ENCODE data around the gene COA7.

The COA7 gene

DNA sequence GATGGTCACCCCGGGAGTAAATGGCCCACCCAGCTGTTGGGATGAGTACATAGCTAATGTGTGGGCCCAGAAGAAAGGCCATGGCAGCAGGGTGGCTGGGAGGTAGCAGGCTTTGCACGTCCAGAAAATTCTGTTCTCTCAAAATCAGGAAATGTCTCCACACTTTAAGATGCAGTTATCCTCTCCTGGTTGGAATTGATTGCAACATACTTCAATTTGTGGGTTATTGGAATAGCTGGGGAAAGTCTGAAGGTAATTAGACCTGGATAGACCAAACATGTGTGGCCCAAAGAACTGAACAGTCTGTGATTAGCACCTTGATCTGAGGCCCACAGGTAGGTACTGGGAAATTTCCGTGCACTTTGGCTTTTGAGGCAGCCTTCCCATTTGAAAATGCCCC lies 30.2 kb downstream of the COA7 start:
- no peak for DNase-seq

DNA sequence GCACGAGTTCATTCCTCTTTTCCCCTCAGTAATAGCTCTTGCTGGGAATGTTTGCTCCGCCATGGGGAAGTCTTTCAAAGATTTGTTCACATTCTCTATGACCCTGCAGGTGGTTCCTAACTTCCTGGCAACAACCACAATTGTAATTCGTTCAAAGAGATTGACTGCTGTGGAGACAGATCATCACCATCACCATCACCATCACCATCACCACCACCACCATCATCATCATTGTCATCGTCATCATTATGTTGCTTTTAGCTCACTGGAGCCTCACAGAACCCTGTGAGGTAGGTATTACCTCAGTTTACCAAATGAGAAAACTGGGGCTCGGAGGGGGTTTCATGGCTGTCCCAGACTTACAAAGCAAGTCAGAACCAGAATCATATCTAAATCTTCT lies 30.9 kb downstream of the COA7 start:
- no peak for DNase-seq

DNA sequence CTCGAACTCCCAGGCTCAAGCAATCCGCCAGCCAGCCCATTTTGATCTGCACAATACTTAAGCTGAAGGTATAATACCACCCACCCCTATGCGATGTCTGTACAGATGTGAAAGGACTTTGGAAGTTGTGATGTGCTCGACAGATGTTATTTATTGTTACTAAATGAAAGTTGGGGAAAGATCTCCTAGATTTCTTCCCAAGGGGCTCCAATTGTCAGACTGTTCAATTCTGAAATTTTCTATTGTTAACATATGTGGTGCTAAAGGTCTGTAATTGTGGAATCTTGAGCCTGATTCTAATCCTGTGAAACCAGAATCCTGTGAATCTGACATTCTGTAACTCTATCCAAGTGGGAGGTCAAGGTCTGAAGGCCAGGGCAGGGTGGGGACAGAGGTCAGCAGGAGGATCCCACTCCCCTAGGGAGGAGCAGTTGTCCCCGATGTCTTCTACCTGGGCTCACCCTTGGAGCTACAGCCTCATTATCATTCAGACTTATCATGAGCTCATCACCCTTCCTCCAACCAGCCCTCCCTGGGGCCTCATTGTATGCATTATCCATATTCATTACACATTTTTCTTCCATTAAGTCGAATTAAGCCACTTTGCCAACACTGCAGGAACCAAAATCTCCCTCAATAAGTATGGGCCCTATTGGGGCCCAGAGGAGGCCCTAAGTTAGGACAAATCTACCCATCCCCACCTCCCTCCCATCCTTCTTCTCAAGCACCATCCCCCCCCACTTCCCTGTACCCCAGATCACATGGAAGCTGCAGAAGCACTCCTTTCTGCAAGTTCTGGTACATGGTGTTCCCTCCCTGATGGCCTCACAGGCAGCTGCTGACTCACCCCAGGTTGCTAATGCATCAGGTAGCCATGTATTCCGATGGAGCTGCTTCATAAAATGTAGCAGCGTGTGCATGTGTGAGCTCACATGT lies 32.9 kb downstream of the COA7 start:
- DNase-seq = no peak

GRCh38 chr1:52663716-52664115 lies 34.4 kb downstream of the COA7 start:
- no peak for DNase-seq

DNA sequence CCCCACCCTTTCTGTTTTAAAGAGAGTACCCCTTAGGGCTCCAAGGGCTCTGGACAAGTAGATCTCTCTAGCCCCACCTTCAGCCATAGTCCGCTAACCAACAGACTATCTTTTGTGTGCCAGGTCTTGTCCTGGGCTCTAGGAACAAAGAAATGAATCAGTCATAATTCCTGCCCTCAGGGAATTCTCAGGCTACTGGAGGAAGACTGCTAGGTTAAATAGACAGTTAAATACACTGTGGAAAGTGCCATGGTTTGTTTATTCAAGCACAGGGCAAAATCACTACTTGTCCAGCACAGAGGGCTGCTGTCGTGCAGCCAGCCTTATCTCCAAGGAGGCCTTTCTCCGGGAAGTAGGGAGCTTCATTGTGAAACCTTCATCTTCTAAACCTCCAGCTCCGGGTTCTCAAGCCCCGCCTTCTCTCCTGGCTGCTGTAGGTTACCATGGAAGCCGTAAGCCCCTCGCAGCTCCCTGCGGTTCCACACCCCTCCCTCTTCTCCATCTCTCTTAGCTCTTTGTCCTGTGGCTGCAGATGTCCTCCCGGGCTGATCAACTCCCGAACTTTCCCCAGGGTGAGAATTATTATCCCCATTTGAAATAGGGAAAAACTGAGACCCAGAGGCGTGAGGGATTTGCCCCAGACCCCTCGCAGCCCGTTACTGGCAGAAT lies 35.4 kb downstream of the COA7 start:
- DNase-seq = peak; percentile 89

GRCh38 chr1:52660807-52661206 lies 37.3 kb downstream of the COA7 start:
- DNase-seq = no peak

DNA sequence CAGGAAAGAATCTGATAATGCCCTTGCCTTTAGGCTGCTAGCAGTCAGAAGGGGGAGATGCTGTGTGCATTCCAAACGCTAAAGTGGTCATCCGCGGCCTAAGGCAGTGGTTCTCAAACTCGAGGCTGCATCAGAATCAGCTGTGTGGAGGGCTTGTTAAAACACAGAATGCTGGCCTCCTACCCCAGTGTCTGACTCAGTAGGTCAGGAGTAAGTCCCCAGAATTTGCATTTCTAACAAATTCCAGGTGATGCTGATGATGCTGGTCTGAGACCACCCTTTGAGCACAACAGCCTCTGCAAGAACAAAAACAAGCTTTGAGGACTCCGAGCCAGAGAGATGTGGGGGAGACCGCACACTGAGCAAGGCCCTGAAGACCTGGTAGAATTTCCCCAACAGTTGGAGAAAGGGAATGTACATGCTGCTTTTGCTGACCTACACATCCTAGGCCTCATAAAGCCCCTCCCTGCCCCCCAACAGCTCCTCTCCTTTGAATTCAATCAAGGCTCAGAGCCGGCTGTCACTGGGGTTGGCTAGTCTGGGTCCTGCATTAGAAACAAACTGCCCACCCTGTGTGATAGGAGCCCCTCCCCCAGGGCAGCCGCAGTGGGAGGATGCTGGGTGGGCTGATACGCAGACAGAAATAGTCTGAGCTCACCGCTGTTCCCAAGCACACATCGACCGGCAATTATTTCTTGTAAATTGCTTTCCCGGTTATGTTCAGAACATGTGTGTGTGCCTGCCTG lies 38.1 kb downstream of the COA7 start:
- peak; percentile 98 for DNase-seq

GRCh38 chr1:52659356-52659755 lies 38.8 kb downstream of the COA7 start:
- no peak for DNase-seq

DNA sequence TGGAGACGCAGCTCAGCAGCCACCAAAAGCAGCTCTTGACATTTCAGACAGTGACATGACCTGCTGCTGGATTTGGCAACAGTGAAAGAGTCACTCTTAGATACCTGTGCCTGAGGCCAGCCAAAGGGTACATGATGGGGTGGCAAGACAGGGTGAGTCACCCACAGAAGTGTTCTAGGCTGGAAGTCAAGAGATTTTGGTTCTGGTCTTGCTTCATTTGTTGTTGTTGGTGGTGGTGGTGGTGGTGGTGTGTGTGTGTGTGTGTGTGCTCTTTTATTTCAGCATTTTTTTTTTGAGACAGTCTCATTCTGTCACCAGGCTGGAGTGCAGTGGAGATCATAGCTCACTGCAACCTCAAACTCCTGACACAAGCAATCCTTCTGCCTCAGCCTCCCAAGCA lies 39.4 kb downstream of the COA7 start:
- no peak for DNase-seq

GRCh38 chr1:52657702-52658101 lies 40.4 kb downstream of the COA7 start:
- no peak for DNase-seq

GRCh38 chr1:52654063-52654462 lies 44.1 kb downstream of the COA7 start:
- DNase-seq = no peak

GRCh38 chr1:52653207-52653849 lies 44.8 kb downstream of the COA7 start:
- no peak for DNase-seq

- DNase-seq = no peak
Measured at GRCh38 chr1:52651904-52652303, 46.2 kb downstream of the COA7 start.

DNA sequence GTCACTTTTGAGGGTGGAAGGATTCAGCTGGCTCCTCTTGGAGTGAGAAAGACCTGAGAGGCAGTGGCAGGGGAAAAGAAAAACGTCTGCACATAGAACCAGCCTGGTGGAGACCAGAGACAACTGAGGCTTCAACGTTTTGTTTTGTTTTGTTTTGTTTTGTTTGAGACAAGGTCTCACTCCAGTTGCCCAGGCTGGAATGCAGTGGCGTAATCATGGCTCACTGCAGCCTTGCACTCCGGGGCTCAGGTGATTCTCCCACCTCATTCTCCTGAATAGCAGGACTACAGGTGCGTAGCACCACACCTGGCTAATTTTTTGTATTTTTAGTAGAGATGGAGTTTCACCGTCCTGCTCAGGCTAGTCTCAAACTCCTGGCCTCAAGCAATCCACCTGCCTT lies 52.9 kb downstream of the COA7 start:
- DNase-seq = no peak

GRCh38 chr1:52641307-52641706 lies 56.8 kb downstream of the COA7 start:
- no peak for DNase-seq

DNA sequence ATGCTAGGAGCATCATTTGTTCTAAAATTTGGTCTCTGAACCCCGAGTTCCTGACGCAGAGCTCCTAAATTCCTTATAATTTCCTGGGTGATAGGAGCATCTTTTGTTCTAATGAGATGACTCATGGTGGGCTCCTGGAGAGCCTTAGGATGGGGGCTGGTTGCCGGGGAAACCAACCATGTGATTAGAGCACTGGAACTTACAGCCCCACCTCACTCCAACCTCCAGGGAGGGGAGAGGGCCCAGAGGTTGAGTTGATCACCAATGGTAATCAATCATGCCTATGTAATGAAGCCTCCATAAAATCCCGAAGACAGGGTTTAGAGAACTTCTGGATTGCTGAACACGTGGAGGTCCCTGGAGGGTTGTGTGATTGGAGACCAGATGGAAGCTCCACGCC lies 57.5 kb downstream of the COA7 start:
- DNase-seq = no peak

GRCh38 chr1:52637946-52638345 lies 60.2 kb downstream of the COA7 start:
- DNase-seq = no peak

GRCh38 chr1:52636721-52637695 lies 61.1 kb downstream of the COA7 start:
- no peak for DNase-seq

GRCh38 chr1:52635321-52636089 lies 62.6 kb downstream of the COA7 start:
- DNase-seq = no peak
